Fibroblast of lung (primary cell): Measurements from ENCODE around the gene HBG1. TPM values are rescaled to one million over a fixed set of nuclear protein-coding genes. Genes with fewer than 3 reads are reported as not detected.

Experiments
- DNase-seq, 2 donors: peaks; one replicate each; pipeline versions ENCODE4 v3.0.0 to v3.0.0-alpha.2; 2010; ENCODE audit warnings: low read depth in 2 of 2
- H2AFZ ChIP-seq: 2 replicates; pipeline ENCODE4 v1.5.1; 2012; ENCODE audit warnings: low read length, control low read depth, inconsistent platforms
- H3K27ac ChIP-seq: 2 replicates; pipeline ENCODE4 v1.5.1; 2011; ENCODE audit warnings: low read length, control low read depth; ENCODE audit not compliant: insufficient read depth
- H3K27me3 ChIP-seq: 2 replicates; pipeline ENCODE4 v1.5.1; 2011; ENCODE audit warnings: mild to moderate bottlenecking, low read length; ENCODE audit not compliant: control insufficient read depth, insufficient read depth
- H3K36me3 ChIP-seq: 2 replicates; pipeline ENCODE4 v1.5.1; 2011; ENCODE audit warnings: low read length; ENCODE audit not compliant: control insufficient read depth, insufficient read depth
- H3K4me1 ChIP-seq: 2 replicates; pipeline ENCODE4 v1.5.1; 2011; ENCODE audit warnings: low read length; ENCODE audit not compliant: control insufficient read depth, insufficient read depth; ENCODE audit errors: extremely low read depth
- H3K4me2 ChIP-seq: 2 replicates; pipeline ENCODE4 v1.5.1; 2011; ENCODE audit warnings: low read length, control low read depth; ENCODE audit not compliant: insufficient read depth; ENCODE audit errors: extremely low read depth
- H3K4me3 ChIP-seq, 4 experiments: fragments of 200-600 bp in 1 of 4; sonication (generic) in 1 of 4; replicated peaks in 1 of 4; 2 replicates each; pipeline ENCODE4 v1.5.1; 2011 to 2016; ENCODE audit warnings: low read length in 4 of 4, low read depth in 3 of 4, mild to moderate bottlenecking in 3 of 4, control low read depth in 2 of 4, inconsistent platforms in 1 of 4, mixed read lengths in 1 of 4; ENCODE audit not compliant: insufficient read depth in 1 of 4; ENCODE audit errors: control extremely low read depth in 1 of 4
- H3K79me2 ChIP-seq: 2 replicates; pipeline ENCODE4 v1.5.1; 2012; ENCODE audit warnings: mild to moderate bottlenecking, low read length, inconsistent platforms; ENCODE audit not compliant: control insufficient read depth, insufficient read depth
- H3K9ac ChIP-seq: 2 replicates; pipeline ENCODE4 v1.5.1; 2011; ENCODE audit warnings: mild to moderate bottlenecking, low read length, control low read depth; ENCODE audit not compliant: insufficient read depth
- H3K9me3 ChIP-seq: 2 replicates; pipeline ENCODE4 v1.5.1; 2012; ENCODE audit warnings: low read depth, low read length; ENCODE audit not compliant: control insufficient read depth, insufficient read depth
- H4K20me1 ChIP-seq: 2 replicates; pipeline ENCODE4 v1.5.1; 2011; ENCODE audit warnings: low read length; ENCODE audit not compliant: control insufficient read depth, insufficient read depth; ENCODE audit errors: extremely low read depth
- CTCF ChIP-seq, 2 donors: IDR thresholded peaks in 1 of 2; conservative IDR thresholded peaks in 1 of 2; 1 replicate in 1 of 2; 2 replicates in 1 of 2; pipeline ENCODE4 v1.5.1; 2011 to 2012; ENCODE audit warnings: low read length in 2 of 2, control low read depth in 1 of 2, inconsistent platforms in 1 of 2, low read depth in 1 of 2, mild to moderate bottlenecking in 1 of 2
- EZH2 ChIP-seq: IDR thresholded peaks from 2 replicates; pipeline ENCODE4 v1.5.1; 2012; ENCODE audit warnings: low read length, control low read depth, mild to moderate bottlenecking; ENCODE audit errors: missing control alignments
- polyA plus RNA-seq, 2 donors: library from polyadenylated mRNA; depleted of rRNA in 1 of 2; stranded (reverse) in 1 of 2; unstranded in 1 of 2; fragments of >200 nt; gene quantifications; 2 replicates each; pipeline ENCODE4 v1.2.1, GENCODE V29; 2011 to 2012; ENCODE audit warnings: missing spikeins in 1 of 2
- total RNA-seq: library from RNA; depleted of rRNA; stranded (reverse); fragments of >200 nt; gene quantifications from 2 replicates; pipeline ENCODE4 v1.2.1, GENCODE V29; 2014

The HBG1 gene
- total and polyA plus RNA-seq, 2 donors (not counting 1 experiment from before 2014, with no cell fraction given) = 0.41 TPM; not detected in 1

- no peaks in the 10 kb centered on the region for H3K79me2 ChIP-seq
- no peak for TF ChIP-seq EZH2
- no peak for TF ChIP-seq CTCF (conservative IDR thresholded peaks at IDR 0.05 in 1 of 2, IDR thresholded peaks at IDR 0.05 in 1 of 2; ENCODE audit: low read depth in 1 of 2, low read length in 2 of 2)
- H3K4me1 ChIP-seq = no peaks in the 10 kb centered on the region
- H3K9me3 ChIP-seq = no peaks in the 10 kb centered on the region
- no peak overlapping the region for H2AFZ ChIP-seq
- no peak overlapping the region for H3K9ac ChIP-seq
- no peaks in the 10 kb centered on the region for H4K20me1 ChIP-seq
- no peaks in the 10 kb centered on the region for H3K36me3 ChIP-seq
- H3K27ac ChIP-seq = no peak overlapping the region
- H3K27me3 ChIP-seq = no peaks in the 10 kb centered on the region
- H3K4me2 ChIP-seq = no peak overlapping the region
- DNase-seq = peak in 1 of 2 donors; percentile 6
- no peak overlapping the region for H3K4me3 ChIP-seq
These were observed 2.0 kb downstream of the HBG1 start for GRCh38 chr11:5247472-5248192.

GRCh38 chr11:5246772-5247471 is 2.7 kb downstream of the HBG1 start:
- no peaks in the 10 kb centered on the region for H3K79me2 ChIP-seq
- no peak overlapping the region for H3K4me3 ChIP-seq
- H3K4me1 ChIP-seq = no peaks in the 10 kb centered on the region
- no peaks in the 10 kb centered on the region for H3K36me3 ChIP-seq
- H3K9ac ChIP-seq = no peak overlapping the region
- TF ChIP-seq EZH2 (no peak), CTCF (conservative IDR thresholded peaks at IDR 0.05 in 1 of 2, IDR thresholded peaks at IDR 0.05 in 1 of 2; ENCODE audit: low read depth in 1 of 2, low read length in 2 of 2) (no peak)
- DNase-seq = no peak
- H2AFZ ChIP-seq = no peak overlapping the region
- no peak overlapping the region for H3K27ac ChIP-seq
- no peaks in the 10 kb centered on the region for H3K9me3 ChIP-seq
- no peak overlapping the region for H3K4me2 ChIP-seq
- no peaks in the 10 kb centered on the region for H4K20me1 ChIP-seq
- H3K27me3 ChIP-seq = no peaks in the 10 kb centered on the region

- no peak overlapping the region for H3K9ac ChIP-seq
- no peaks in the 10 kb centered on the region for H4K20me1 ChIP-seq
- no peak for TF ChIP-seq EZH2
- TF ChIP-seq CTCF (conservative IDR thresholded peaks at IDR 0.05 in 1 of 2, IDR thresholded peaks at IDR 0.05 in 1 of 2; ENCODE audit: low read depth in 1 of 2, low read length in 2 of 2) = no peak
- no peak overlapping the region for H3K27ac ChIP-seq
- DNase-seq = no peak
- H3K27me3 ChIP-seq = no peaks in the 10 kb centered on the region
- H2AFZ ChIP-seq = no peak overlapping the region
- H3K79me2 ChIP-seq = no peaks in the 10 kb centered on the region
- no peaks in the 10 kb centered on the region for H3K9me3 ChIP-seq
- H3K4me1 ChIP-seq = no peaks in the 10 kb centered on the region
- no peak overlapping the region for H3K4me3 ChIP-seq
- no peak overlapping the region for H3K4me2 ChIP-seq
- H3K36me3 ChIP-seq = no peaks in the 10 kb centered on the region
These were observed 4.5 kb downstream of the HBG1 start for GRCh38 chr11:5245155-5245554.
